B cell (primary cell): ENCODE results near the gene ALDH3A1. TPM values are rescaled to one million over a fixed set of nuclear protein-coding genes. Genes with fewer than 3 reads are reported as not detected.

Experiments
- ATAC-seq: fragments of 200-7000 bp; cut with Tn5 transposase; one replicate; pipeline ENCODE4 v1.10.0; 2021; ENCODE audit warnings: low read depth, mild to moderate bottlenecking, moderate number of reproducible peaks, moderate library complexity
- CTCF ChIA-PET: fragments of 350-600 bp; sonication (Branson Sonifier 250); formaldehyde crosslinking; loops from one replicate; lab custom pipeline; 2021; ENCODE audit warnings: antibody characterized with exemption, inconsistent platforms; lab: Charles Lee
- POLR2A ChIA-PET: fragments of 350-600 bp; sonication (Branson Sonifier 250); formaldehyde crosslinking; loops from one replicate; lab custom pipeline; 2021; ENCODE audit warnings: antibody characterized with exemption; lab: Charles Lee
- DNase-seq: peaks from one replicate; pipeline ENCODE4 v3.0.0; 2013
- H2AFZ ChIP-seq: 2 replicates; pipeline ENCODE4 v1.6.1; 2012; ENCODE audit warnings: mild to moderate bottlenecking, low read depth, low read length; ENCODE audit not compliant: insufficient read depth, poor library complexity, severe bottlenecking
- H3K27ac ChIP-seq, 2 donors: 1 replicate in 1 of 2; 2 replicates in 1 of 2; pipeline ENCODE4 v1.5.1; 2012 to 2013; ENCODE audit warnings: low read length in 2 of 2, mild to moderate bottlenecking in 2 of 2, moderate library complexity in 1 of 2
- H3K27me3 ChIP-seq, 4 experiments: fragments of 200-600 bp in 1 of 4; sonication (generic) in 1 of 4; replicated peaks in 1 of 4; 1 replicate in 2 of 4; 2 replicates in 2 of 4; pipeline versions ENCODE4 v1.6.1 to v1.7.0; 2013 to 2016; ENCODE audit warnings: low read length in 3 of 4, mild to moderate bottlenecking in 2 of 4, mixed read lengths in 1 of 4, moderate library complexity in 1 of 4; ENCODE audit not compliant: insufficient read depth in 4 of 4, control insufficient read depth in 3 of 4; ENCODE audit errors: control extremely low read depth in 1 of 4
- H3K36me3 ChIP-seq, 2 experiments: replicated peaks in 1 of 2; 1 replicate in 1 of 2; 2 replicates in 1 of 2; pipeline versions ENCODE4 v1.6.1 to v1.7.1; 2013; ENCODE audit warnings: low read length in 1 of 2; ENCODE audit not compliant: insufficient read depth in 2 of 2, control insufficient read depth in 1 of 2; ENCODE audit errors: control extremely low read depth in 1 of 2, extremely low read depth in 1 of 2
- H3K4me1 ChIP-seq, 2 donors: fragments of 200-600 bp in 1 of 2; sonication (generic) in 1 of 2; 1 replicate in 1 of 2; 2 replicates in 1 of 2; pipeline versions ENCODE4 v1.5.1 to v1.6.1; 2013 to 2017; ENCODE audit warnings: low read length in 2 of 2; ENCODE audit not compliant: control insufficient read depth in 2 of 2, insufficient read depth in 2 of 2
- H3K4me2 ChIP-seq: replicated peaks from 2 replicates; pipeline ENCODE3; 2012; ENCODE audit warnings: mild to moderate bottlenecking, low read depth, low read length; ENCODE audit not compliant: poor library complexity, severe bottlenecking
- H3K4me3 ChIP-seq, 5 experiments: fragments of 200-600 bp in 1 of 5; sonication (generic) in 1 of 5; 1 replicate in 3 of 5; 2 replicates in 2 of 5; pipeline versions ENCODE4 v1.5.1 to v1.7.0; 2011 to 2016; ENCODE audit warnings: low read length in 4 of 5, mild to moderate bottlenecking in 4 of 5, low read depth in 2 of 5, control low read depth in 1 of 5, moderate library complexity in 1 of 5; ENCODE audit not compliant: insufficient read depth in 1 of 5; ENCODE audit errors: control extremely low read depth in 1 of 5, extremely low read depth in 1 of 5
- H3K79me2 ChIP-seq: fragments of 200-600 bp; sonication (generic); one replicate; pipeline ENCODE4 v1.6.0; 2016; ENCODE audit warnings: low read length; ENCODE audit not compliant: control insufficient read depth, insufficient read depth
- H3K9ac ChIP-seq: fragments of 200-600 bp; sonication (generic); 2 replicates; pipeline ENCODE4 v1.6.1; 2017; ENCODE audit warnings: mild to moderate bottlenecking, low read length, moderate library complexity
- H3K9me3 ChIP-seq, 3 donors: one replicate each; pipeline versions ENCODE4 v1.6.1 to v1.7.1; 2013; ENCODE audit warnings: low read length in 2 of 3; ENCODE audit not compliant: control insufficient read depth in 2 of 3, insufficient read depth in 1 of 3; ENCODE audit errors: control extremely low read depth in 1 of 3
- H4K20me1 ChIP-seq: 2 replicates; pipeline ENCODE4 v1.6.0; 2012; ENCODE audit warnings: mild to moderate bottlenecking, low read length; ENCODE audit not compliant: insufficient read depth, control insufficient read depth, poor library complexity, severe bottlenecking
- H3K27ac Mint-ChIP-seq: one replicate; pipeline ENCODE4 v1.8.0; 2021; ENCODE audit warnings: mixed read lengths
- H3K27me3 Mint-ChIP-seq: one replicate; pipeline ENCODE4 v1.8.0; 2021; ENCODE audit warnings: mixed read lengths
- H3K4me1 Mint-ChIP-seq: one replicate; pipeline ENCODE4 v1.8.0; 2021; ENCODE audit warnings: mixed read lengths
- H3K4me3 Mint-ChIP-seq: one replicate; pipeline ENCODE4 v1.8.0; 2021; ENCODE audit warnings: mixed read lengths
- H3K9me3 Mint-ChIP-seq: one replicate; pipeline ENCODE4 v1.8.0; 2022; ENCODE audit warnings: mixed read lengths; ENCODE audit not compliant: insufficient read depth
- CTCF ChIP-seq: fragments of 200-600 bp; IDR thresholded peaks from one replicate; pipeline ENCODE4 v1.8.0; 2022; ENCODE audit warnings: antibody characterized with exemption, mild to moderate bottlenecking
- EZH2 ChIP-seq: IDR thresholded peaks from 2 replicates; pipeline ENCODE4 v1.6.1; 2012; ENCODE audit warnings: borderline replicate concordance, low read depth, mild to moderate bottlenecking, moderate library complexity, low read length; ENCODE audit not compliant: insufficient read depth, poor library complexity, severe bottlenecking
- WGBS: methylation state at CpG from one replicate; pipeline ENCODE4 v1.1.5; 2013; ENCODE audit warnings: missing lambda C conversion rate; ENCODE audit not compliant: insufficient coverage; 5-methylcytosine and 5-hydroxymethylcytosine counted together
- intact Hi-C: fragments of 100-400 bp; cut with micrococcal nuclease; formaldehyde crosslinking; loops from one replicate; pipeline ENCODE4 v1.10.0; 2022
- polyA plus RNA-seq: library from polyadenylated mRNA; depleted of rRNA; stranded (reverse); fragments of >200 nt; gene quantifications from 2 replicates; pipeline ENCODE4 v1.2.3, GENCODE V29; 2012
- total RNA-seq, 2 donors: library from RNA; stranded (reverse); fragments of 120-200 nt in 1 of 2; gene quantifications; 1 replicate in 1 of 2; 2 replicates in 1 of 2; pipeline versions ENCODE4 v1.2.3 to v1.2.4, GENCODE V29; 2013 to 2022

Gene ALDH3A1
- total and polyA plus RNA-seq, 2 donors (not counting 1 experiment from before 2014, with no cell fraction given): not detected

- Histone ChIP-seq H3K4me3 (no peak overlapping the region), H3K36me3 (no peaks in the 10 kb centered on the region), H4K20me1 (no peaks in the 10 kb centered on the region), H3K27me3 (peaks cover 0 to 2% (median 0%) of the 10 kb centered on the region in 4 experiments), H3K4me1 (peaks cover 0 to 2% of the 10 kb centered on the region in 2 donors), H3K4me2 (no peak overlapping the region), H2AFZ (no peak overlapping the region), H3K79me2 (no peaks in the 10 kb centered on the region), H3K27ac (no peak overlapping the region), H3K9ac (no peak overlapping the region), H3K9me3 (no peaks in the 10 kb centered on the region)
- DNase-seq: no peak
- 90% methylated on average over 26 of the region's 26 CpGs for WGBS
- ATAC-seq: no peak
- no peak overlapping the region for H3K27ac Mint-ChIP-seq
- no peak overlapping the region for H3K4me3 Mint-ChIP-seq
- no peaks in the 10 kb centered on the region for H3K9me3 Mint-ChIP-seq
- TF ChIP-seq EZH2 (no peak), CTCF (no peak)
- H3K4me1 Mint-ChIP-seq: peaks cover 3% of the 10 kb centered on the region
- intact Hi-C loops: no loop called here
- no peaks in the 10 kb centered on the region for H3K27me3 Mint-ChIP-seq
- POLR2A ChIA-PET: no interaction called here
- CTCF ChIA-PET: interaction anchor here (1.7 kb wide), 1 partner anchor 11 kb away, joined by 5 read pairs; no protein-coding TSS in a partner anchor
These were observed 8.6 kb downstream of the ALDH3A1 start for GRCh38 chr17:19739241-19740201.

GRCh38 chr17:19738757-19739156 is 9.3 kb downstream of the ALDH3A1 start:
- H3K27me3 ChIP-seq: no peaks in the 10 kb centered on the region
- no peaks in the 10 kb centered on the region for H3K4me1 ChIP-seq
- no peak overlapping the region for H3K4me3 ChIP-seq
- ATAC-seq: no peak
- no peak for TF ChIP-seq EZH2
- no peak for TF ChIP-seq CTCF
- no peaks in the 10 kb centered on the region for H3K36me3 ChIP-seq
- Mint-ChIP-seq H3K9me3 (no peaks in the 10 kb centered on the region), H3K27ac (no peak overlapping the region), H3K4me3 (no peak overlapping the region), H3K4me1 (no peaks in the 10 kb centered on the region), H3K27me3 (no peaks in the 10 kb centered on the region)
- no peak overlapping the region for H3K4me2 ChIP-seq
- ChIA-PET POLR2A (no interaction called here), CTCF (no interaction called here)
- DNase-seq: no peak
- no peaks in the 10 kb centered on the region for H3K79me2 ChIP-seq
- H4K20me1 ChIP-seq: no peaks in the 10 kb centered on the region
- no peak overlapping the region for H2AFZ ChIP-seq
- WGBS: 98% methylated on average over 9 of the region's 9 CpGs
- no peak overlapping the region for H3K9ac ChIP-seq
- intact Hi-C loops: no loop called here
- H3K27ac ChIP-seq: no peak overlapping the region
- no peaks in the 10 kb centered on the region for H3K9me3 ChIP-seq
